GM18526 (cell line): ENCODE results near the gene RCN1.

Experiments used
- POLR2A ChIP-seq: IDR thresholded peaks from 3 replicates; pipeline ENCODE4 v1.6.1; 2011; ENCODE audit not compliant: insufficient read length; ENCODE audit errors: extremely low read depth

The RCN1 gene

DNA sequence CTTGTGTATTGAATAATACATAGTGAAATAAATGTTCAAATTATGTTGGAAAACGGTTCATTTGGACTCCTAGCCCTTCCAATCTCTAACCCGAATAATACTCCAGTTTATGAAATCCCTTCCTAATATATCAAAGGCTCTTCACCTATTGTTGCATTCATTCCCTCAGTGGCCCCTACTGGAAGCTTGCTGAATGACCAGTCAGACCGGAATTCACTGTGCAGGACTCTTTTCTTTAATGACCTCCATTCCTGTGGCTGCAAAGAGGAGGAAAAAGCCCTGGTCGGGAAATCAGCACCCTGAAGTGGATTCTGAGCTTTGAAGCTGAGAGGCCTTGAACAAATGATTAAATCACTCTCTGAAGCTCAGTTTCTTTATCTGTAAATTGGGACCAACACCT, 19.1 kb upstream of the RCN1 start:
- no peak for TF ChIP-seq POLR2A

DNA sequence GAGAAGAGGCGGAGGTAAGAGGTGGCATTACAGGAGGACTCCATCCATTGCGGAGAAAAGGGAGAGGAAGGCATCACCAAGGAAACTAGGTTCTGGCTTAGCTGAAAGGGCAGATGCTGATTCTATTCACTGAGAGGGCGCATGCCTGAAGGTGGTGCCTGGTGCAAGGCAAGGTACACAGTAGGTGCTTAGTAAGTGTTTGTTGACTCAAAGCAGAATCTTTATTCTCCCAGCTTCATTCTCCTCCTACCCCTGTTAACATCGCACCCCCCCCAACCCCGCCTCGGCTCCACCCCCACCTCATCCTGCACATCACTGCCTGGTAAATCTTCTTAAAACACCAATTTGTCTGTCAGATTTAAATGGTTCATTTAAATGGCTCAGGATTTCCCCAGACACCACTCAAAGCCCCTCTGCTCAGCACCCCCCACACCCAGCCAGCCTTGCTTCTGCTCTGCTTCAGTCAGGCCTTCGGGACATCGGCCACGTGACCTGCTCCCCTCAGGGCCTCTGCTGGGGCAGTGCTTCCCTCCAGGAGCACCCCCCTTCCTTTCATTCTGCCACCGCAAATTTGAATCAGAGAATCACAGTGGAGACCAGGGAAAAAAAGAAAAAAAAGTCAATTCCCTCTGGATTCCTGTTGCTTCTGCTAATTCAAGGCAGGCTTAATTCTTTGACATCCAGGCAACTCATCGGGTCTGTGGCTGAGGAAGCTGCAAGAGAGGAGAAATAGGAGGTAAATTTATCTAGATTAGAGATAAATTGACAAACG, 17.8 kb upstream of the RCN1 start:
- no peak for TF ChIP-seq POLR2A

DNA sequence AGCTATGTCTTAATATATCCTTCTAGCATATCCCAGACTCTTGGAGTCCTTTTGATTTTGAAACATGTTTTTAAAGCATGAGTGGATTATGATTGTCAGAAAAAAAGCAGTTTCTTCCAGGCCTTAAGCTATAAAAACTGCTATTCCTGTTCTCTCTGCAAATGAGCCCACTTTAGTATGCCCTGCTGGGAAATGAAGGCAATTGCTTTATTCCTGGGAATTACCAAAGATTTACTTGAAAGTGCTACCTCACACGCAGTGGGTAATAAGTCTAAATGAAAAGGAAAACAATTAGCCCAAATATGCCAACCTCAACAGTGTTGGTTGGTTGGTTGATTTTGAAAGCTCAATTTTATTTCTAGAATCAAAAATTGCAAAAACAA, 17.2 kb upstream of the RCN1 start:
- TF ChIP-seq POLR2A: no peak

DNA sequence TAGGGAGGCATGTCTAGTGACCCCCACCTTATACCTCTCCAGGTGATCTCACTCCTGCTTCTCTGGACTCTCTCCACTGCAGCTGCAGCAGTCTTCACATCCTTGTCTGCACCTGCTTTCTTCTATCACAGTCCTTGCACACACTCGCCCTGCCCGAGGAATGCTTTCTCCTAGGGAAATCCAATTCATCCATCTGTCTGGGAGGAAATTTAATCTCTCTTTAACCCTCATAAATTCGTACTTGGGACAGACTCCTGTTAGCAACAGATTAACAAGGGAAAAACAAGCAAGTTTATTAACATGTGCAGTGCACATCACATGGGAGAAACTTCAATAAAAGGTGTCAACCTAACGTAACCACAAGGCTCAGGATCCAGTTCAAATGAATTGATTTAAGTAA, 11.3 kb upstream of the RCN1 start:
- no peak for TF ChIP-seq POLR2A

DNA sequence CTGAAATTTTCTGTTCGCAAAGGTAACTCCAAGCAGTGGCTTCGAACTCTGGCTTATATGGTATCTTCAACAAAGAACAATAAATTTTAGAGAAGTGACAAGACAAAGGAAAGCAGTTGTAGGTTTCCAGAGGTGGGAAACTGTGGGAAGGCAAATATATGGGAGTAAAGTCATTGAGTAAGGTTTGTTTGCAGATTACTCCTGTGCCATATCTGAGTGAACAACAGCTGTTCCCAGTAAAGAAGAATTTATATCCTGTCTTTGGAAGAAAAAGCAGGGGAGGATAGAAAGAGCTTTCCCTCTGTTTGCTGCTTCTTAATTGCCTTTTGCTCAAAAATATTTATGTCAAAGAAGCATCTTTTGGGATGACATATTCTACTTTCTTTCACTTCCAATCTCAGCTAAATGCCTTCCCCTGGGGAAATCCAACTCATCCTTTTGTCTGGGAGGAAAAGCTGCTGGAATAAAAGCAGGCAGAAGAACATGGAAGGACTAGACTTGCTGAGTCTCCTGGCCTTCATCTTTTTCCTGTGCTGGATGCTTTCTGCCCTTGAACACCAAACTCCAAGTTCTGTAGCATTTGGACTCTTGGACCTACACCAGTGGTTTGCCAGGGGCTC, 10.4 kb upstream of the RCN1 start:
- TF ChIP-seq POLR2A: no peak

DNA sequence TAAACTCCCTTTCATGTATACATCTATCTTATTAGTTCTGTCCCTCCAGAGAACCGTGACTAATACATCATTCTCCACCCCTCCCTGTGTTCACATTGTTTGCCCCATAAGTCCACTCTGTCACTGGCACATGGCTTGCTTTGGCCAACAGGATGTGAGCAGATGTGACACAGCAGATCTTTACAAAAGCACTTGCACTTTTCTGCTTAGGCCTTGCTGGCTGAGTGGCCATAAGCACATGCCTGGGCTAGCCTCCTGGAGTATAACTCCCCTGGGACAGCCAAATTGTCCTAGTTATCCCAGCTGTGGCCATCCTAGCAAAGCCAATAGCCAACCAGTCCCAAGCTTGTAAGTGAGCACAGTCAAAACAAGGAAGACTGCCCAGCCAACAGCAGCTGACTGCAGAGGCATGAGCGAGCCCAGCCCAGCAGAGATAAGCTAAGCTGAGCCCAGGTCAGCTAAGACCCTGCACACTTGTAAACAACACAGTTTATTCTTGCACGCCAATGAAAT, 9.7 kb upstream of the RCN1 start:
- no peak for TF ChIP-seq POLR2A

DNA sequence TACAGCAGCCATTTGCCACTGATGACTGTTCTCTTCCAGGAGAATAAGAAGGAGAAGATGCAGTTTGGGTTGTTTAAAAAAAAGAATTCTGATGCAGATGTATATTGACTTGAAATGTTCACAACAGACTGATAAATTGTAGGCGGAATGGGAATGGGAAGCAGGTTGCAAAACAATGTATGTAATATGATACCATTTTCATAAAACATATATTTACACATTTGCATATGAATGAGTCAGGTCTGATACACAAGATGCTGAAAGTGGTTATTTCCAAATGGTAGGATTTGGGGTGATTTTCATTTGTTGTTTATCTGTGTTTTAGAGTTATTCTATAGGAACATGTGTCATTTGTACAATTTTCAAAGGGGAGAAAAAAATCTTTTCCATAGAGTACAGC, 9.0 kb upstream of the RCN1 start:
- no peak for TF ChIP-seq POLR2A

DNA sequence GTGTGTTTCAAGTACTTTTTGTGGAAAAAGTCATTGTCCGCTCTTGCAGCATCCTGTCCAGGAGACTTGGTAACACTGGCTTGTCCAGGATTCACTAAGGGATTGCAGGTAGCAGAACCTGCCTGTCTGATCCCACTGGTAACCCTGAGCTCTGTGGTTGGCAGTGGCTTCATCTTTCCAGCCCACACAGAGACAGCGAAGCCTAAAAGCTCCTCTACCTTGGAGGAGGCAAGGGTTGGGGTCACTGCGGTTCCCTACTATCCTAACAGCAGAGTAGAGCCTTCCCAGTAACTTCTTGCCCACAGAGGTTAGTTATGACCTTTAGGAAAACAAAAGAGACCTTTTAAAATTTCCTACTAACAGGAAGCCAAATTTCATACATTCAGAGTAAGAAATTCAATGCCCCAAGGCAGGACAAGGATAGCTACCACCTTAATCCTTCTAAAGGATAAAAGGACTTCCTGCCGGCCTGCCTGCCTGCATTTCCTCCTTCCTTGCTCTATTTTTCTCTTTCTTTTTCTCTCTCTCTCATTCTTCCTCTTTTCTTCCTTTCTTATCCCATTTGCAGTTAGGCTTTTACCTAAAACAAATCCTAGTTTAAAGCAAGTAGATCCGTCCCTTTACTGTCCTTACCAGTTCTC, 8.4 kb upstream of the RCN1 start:
- TF ChIP-seq POLR2A: no peak

DNA sequence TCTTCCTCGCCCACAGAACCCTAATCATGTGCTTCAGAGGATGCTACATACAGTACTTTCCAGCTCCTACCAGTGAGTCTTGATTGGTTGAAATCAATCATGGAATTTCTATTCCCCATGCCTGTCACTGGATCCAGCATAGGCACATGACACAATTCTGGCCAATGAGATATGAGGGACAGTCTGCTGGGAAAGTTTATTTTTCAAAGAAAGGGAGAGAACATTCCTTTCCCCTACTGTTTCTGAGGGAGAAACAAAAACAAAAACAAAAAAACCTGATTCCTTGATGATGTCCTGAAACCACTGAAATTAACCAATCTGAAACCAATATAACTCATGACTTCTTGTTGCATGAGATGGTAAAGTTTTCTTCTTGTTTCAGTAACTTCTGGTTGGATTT, 3.3 kb upstream of the RCN1 start:
- no peak for TF ChIP-seq POLR2A

DNA sequence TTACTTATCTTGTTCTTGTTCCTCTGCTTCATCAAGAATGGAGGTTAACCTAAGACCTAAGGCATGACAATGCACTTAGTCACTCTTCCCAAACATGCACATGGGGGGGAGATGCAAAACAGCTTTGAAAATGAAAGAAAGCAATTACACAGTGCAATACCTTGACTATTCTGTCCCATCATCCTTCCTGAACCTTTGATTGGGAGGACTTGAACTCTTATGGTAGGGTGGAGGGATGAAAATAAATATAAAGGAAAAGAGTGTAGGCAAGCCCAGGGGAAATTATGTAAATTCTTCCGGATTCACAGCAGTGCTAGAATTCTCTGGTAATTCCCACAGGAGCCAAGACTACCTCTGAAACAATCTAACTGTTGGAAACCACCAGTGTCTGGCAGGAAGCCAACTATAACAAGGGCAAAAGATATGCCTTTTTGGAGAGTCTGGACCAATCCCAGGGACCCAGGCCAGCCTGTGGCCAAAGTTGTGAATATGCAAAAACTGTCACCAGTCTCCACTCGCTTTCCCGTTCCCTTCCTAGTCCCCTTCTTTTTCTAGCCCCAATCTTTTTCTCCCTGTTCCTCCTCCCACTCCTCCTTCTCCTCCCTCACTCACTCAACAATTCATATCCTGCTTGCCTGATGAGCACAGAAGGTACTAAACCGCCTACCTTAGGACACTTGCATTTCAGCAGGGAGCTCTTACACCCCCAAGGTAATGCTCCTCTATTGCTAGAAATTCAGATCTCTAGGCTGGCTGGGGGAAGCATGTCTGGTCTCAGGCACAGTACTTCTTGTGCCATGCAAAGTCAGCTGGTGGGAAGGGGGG, 2.5 kb upstream of the RCN1 start:
- no peak for TF ChIP-seq POLR2A

DNA sequence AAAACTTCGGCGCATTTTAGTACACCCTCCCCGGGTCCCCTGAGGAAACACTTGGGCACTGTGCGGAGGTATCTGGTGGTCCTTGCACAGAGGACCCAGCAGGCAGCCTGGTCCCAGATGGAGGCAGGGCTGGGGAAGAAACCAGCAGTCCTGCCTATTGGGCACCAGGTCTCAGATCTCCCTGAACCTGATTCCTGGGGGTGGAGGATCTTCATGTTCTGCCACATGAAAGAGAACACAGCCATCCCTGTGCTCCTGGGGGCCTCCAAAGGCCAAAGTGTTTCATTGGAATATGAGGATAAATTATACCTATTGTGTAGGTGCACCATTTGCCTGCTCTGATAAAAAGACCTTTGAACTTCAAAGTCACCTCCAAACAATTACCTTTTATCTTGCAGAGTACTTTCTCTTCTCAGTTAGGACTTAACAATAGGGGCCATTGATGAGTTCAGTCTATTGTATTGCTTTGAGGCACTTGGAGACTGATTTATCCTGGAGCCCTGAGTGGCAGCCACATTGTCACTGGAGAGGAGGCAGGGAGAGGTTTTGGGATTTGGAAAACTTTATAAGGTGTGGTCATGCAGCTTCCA, 1.8 kb downstream of the RCN1 start:
- TF ChIP-seq POLR2A: no peak

DNA sequence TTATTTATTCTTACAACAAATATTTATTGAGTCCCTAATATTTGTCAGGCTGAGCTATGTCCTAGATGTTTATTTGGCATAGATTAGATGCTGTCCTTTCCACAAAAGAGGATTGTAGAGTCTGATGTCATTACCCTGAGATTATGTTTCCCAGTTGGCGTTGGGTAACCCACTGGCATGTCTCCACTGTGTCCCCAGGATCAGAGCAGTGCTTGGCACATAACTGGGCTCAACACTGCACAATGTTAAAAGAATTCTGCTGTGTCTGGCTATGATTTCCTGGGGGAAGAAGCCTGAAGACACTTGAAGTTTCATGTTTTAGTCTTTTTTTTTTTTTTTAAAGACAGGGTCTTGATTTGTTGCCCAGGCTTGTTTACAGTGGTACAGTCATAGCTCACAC, 4.0 kb downstream of the RCN1 start:
- no peak for TF ChIP-seq POLR2A

DNA sequence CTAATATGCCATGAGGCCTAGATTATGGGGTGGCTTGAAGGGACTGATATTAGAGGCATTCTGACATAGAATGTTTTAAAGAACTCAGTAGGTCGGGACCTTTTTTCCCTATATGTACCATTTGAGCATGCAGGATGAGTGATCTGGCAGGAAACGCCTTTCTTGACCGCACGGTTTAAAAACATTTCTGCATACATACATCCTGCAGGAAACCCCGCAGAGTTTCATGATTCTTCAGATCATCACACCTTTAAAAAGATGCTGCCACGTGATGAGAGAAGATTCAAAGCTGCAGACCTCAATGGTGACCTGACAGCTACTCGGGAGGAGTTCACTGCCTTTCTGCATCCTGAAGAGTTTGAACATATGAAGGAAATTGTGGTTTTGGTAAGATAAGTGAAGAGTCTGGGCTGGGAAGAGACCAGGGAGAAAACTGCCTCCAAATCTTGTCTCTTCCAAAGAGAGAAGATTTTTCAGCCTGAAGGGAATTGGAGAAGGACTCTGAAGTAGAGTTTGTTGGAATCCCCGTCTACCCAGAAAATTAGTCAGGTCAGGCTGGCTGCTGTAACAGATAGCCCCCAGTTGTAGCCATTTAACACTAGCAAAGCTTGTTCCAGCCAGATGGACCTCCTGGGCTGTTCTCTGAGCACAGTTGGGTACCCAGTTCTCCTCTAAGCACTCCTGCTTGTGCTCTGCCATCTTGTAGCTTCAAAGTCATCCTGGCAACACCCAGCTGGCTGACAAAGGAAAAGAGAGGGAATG, 7.4 kb downstream of the RCN1 start:
- TF ChIP-seq POLR2A: no peak

DNA sequence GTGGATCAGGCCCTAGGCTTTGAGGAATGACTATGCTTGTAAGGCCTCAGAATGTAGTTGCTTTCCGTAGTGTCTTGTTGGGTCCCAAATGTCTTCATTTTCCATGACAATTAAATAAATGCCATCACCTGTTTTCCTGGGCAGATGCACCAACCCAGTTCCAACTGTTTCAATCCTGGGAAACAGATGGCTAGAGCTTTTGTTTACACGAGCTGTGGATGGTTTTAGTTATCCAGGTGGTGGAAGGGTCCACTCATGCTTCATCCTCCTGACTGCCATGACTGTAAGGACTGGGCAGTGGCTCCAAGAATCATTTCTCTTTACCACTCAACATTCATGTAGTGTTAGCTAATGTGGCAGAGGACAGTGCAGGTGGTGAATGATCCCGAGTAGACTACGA, 8.6 kb downstream of the RCN1 start:
- TF ChIP-seq POLR2A: no peak
